K562 (cell line): ENCODE results near the gene HIPK2. TPM values are rescaled to one million over a fixed set of nuclear protein-coding genes. Genes with fewer than 3 reads are reported as not detected.

Experiments
- BDP1 ChIP-seq: IDR thresholded peaks from 3 replicates; pipeline ENCODE4 v1.6.1; 2011; ENCODE audit not compliant: insufficient read length, insufficient read depth
- CBFA2T3 ChIP-seq: fragments of 450-650 bp; IDR thresholded peaks from 2 replicates; pipeline ENCODE4 v1.6.1; 2017
- CHCHD3 ChIP-seq: fragments of 250-450 bp; sonication (Bioruptor Pico); IDR thresholded peaks from 2 replicates; pipeline ENCODE4 v2.1.2; 2022; ENCODE audit warnings: mild to moderate bottlenecking
- FOXO4 ChIP-seq: fragments of 450-650 bp; formaldehyde crosslinking; IDR thresholded peaks from 2 replicates; pipeline ENCODE4 v1.4.0; 2020; ENCODE audit warnings: mild to moderate bottlenecking, moderate library complexity
- IFI16 ChIP-seq: fragments of 250-450 bp; sonication (Bioruptor Pico); IDR thresholded peaks from 2 replicates; pipeline ENCODE4 v2.1.2; 2022; ENCODE audit warnings: mild to moderate bottlenecking, inconsistent platforms
- MYBL2 ChIP-seq, 2 experiments: fragments of 450-650 bp in 1 of 2; sonication (generic) in 1 of 2; formaldehyde crosslinking in 1 of 2; IDR thresholded peaks; 2 replicates each; pipeline versions ENCODE4 v1.6.1 to v1.8.1; 2017 to 2022; ENCODE audit warnings: borderline replicate concordance in 1 of 2, inconsistent platforms in 1 of 2, low read depth in 1 of 2, mild to moderate bottlenecking in 1 of 2, missing genetic modification reagents in 1 of 2, moderate library complexity in 1 of 2
- POLR2B ChIP-seq: fragments of 450-650 bp; IDR thresholded peaks from 2 replicates; pipeline ENCODE4 v1.6.1; 2018; ENCODE audit warnings: low read depth; ENCODE audit not compliant: partially characterized antibody
- RBM15 ChIP-seq: fragments of 200-400 bp; formaldehyde crosslinking; IDR thresholded peaks from 2 replicates; pipeline ENCODE4 v1.6.1; 2018; ENCODE audit warnings: mild to moderate bottlenecking, low read length, moderate library complexity; ENCODE audit not compliant: insufficient read depth
- ZNF133 ChIP-seq: fragments of 250-450 bp; sonication (Bioruptor Pico); IDR thresholded peaks from 2 replicates; pipeline ENCODE4 v1.4.0; 2020; ENCODE audit warnings: mild to moderate bottlenecking
- polyA plus RNA-seq, 8 experiments: library from polyadenylated mRNA; depleted of rRNA in 4 of 8; stranded (reverse) in 5 of 8; unstranded in 3 of 8; fragments of >200 nt; fragmentation: Nextera tagmentation in 2 of 8; fragmentation: Illumina TruSeq in 1 of 8; extraction: Ambion mirVana in 2 of 8; extraction: Trizol in 1 of 8; gene quantifications; 2 replicates each; pipeline versions ENCODE4 v1.2.1 to v1.2.3, GENCODE V29; 2011 to 2014; ENCODE audit warnings: inconsistent platforms in 1 of 8, missing spikeins in 1 of 8
- total RNA-seq, 7 experiments: library from RNA; depleted of rRNA in 6 of 7; stranded (reverse); fragments of >200 nt in 6 of 7; fragmentation: Illumina TruSeq in 2 of 7; extraction: Trizol in 2 of 7; gene quantifications; 2 replicates each; pipeline versions ENCODE4 v1.2.1 to v1.2.3, GENCODE V29; 2011 to 2021; ENCODE audit warnings: low replicate concordance in 1 of 7
- TF ChIP-seq, protein P1 (sequence below): fragments of 450-650 bp; IDR thresholded peaks from 2 replicates; pipeline ENCODE4 v1.6.1; 2016; ENCODE audit warnings: borderline replicate concordance
- TF ChIP-seq, protein P2 (sequence below): fragments of 250-450 bp; sonication (Bioruptor Pico); IDR thresholded peaks from 2 replicates; pipeline ENCODE4 v1.5.0; 2021; ENCODE audit warnings: mild to moderate bottlenecking, borderline replicate concordance
- TF ChIP-seq, protein P3 (sequence below): fragments of 200-800 bp; sonication (Bioruptor generic); IDR thresholded peaks from 2 replicates; pipeline ENCODE4 v1.6.1; 2016; ENCODE audit warnings: missing genetic modification characterization, missing compliant biosample characterization
- TF ChIP-seq, protein P4 (sequence below): fragments of 200-800 bp; sonication (Bioruptor generic); IDR thresholded peaks from 2 replicates; pipeline ENCODE4 v1.6.1; 2017; ENCODE audit warnings: missing genetic modification characterization, missing compliant biosample characterization
- TF ChIP-seq, protein P5 (sequence below): fragments of 450-650 bp; conservative IDR thresholded peaks from 2 replicates; pipeline ENCODE4 v1.6.1; 2016; ENCODE audit warnings: missing genetic modification characterization, low read depth, mild to moderate bottlenecking, missing compliant biosample characterization, moderate library complexity

The HIPK2 gene
- total and polyA plus RNA-seq, 9 of the 15 experiments (the other 6 are each of a cell fraction or from before 2014, with no cell fraction given), result 0.69 to 19.8 (median 5.1) TPM

GRCh38 chr7:139817249-139817648 is 39.5 kb upstream of the HIPK2 start (continued):
- TF ChIP-seq, protein P1, sequence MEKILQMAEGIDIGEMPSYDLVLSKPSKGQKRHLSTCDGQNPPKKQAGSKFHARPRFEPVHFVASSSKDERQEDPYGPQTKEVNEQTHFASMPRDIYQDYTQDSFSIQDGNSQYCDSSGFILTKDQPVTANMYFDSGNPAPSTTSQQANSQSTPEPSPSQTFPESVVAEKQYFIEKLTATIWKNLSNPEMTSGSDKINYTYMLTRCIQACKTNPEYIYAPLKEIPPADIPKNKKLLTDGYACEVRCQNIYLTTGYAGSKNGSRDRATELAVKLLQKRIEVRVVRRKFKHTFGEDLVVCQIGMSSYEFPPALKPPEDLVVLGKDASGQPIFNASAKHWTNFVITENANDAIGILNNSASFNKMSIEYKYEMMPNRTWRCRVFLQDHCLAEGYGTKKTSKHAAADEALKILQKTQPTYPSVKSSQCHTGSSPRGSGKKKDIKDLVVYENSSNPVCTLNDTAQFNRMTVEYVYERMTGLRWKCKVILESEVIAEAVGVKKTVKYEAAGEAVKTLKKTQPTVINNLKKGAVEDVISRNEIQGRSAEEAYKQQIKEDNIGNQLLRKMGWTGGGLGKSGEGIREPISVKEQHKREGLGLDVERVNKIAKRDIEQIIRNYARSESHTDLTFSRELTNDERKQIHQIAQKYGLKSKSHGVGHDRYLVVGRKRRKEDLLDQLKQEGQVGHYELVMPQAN, result no peak
- TF ChIP-seq BDP1 (no peak), POLR2B (no peak), CBFA2T3 (peak; percentile 78), RBM15 (no peak), IFI16 (CRISPR knock-in tag) (no peak), MYBL2 (IDR thresholded peaks at IDR 0.05; ENCODE audit: low read depth) (no peak), MYBL2 (CRISPR knock-in tag; IDR thresholded peaks at IDR 0.05; ENCODE audit: borderline replicate concordance) (no peak), CHCHD3 (CRISPR knock-in tag) (no peak), ZNF133 (CRISPR knock-in tag) (no peak), FOXO4 (CRISPR knock-in tag) (no peak)
- TF ChIP-seq, protein P2, sequence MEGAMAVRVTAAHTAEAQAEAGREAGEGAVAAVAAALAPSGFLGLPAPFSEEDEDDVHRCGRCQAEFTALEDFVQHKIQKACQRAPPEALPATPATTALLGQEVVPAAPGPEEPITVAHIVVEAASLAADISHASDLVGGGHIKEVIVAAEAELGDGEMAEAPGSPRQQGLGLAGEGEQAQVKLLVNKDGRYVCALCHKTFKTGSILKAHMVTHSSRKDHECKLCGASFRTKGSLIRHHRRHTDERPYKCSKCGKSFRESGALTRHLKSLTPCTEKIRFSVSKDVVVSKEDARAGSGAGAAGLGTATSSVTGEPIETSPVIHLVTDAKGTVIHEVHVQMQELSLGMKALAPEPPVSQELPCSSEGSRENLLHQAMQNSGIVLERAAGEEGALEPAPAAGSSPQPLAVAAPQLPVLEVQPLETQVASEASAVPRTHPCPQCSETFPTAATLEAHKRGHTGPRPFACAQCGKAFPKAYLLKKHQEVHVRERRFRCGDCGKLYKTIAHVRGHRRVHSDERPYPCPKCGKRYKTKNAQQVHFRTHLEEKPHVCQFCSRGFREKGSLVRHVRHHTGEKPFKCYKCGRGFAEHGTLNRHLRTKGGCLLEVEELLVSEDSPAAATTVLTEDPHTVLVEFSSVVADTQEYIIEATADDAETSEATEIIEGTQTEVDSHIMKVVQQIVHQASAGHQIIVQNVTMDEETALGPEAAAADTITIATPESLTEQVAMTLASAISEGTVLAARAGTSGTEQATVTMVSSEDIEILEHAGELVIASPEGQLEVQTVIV (CRISPR knock-in tag), result no peak
- TF ChIP-seq, protein P3, sequence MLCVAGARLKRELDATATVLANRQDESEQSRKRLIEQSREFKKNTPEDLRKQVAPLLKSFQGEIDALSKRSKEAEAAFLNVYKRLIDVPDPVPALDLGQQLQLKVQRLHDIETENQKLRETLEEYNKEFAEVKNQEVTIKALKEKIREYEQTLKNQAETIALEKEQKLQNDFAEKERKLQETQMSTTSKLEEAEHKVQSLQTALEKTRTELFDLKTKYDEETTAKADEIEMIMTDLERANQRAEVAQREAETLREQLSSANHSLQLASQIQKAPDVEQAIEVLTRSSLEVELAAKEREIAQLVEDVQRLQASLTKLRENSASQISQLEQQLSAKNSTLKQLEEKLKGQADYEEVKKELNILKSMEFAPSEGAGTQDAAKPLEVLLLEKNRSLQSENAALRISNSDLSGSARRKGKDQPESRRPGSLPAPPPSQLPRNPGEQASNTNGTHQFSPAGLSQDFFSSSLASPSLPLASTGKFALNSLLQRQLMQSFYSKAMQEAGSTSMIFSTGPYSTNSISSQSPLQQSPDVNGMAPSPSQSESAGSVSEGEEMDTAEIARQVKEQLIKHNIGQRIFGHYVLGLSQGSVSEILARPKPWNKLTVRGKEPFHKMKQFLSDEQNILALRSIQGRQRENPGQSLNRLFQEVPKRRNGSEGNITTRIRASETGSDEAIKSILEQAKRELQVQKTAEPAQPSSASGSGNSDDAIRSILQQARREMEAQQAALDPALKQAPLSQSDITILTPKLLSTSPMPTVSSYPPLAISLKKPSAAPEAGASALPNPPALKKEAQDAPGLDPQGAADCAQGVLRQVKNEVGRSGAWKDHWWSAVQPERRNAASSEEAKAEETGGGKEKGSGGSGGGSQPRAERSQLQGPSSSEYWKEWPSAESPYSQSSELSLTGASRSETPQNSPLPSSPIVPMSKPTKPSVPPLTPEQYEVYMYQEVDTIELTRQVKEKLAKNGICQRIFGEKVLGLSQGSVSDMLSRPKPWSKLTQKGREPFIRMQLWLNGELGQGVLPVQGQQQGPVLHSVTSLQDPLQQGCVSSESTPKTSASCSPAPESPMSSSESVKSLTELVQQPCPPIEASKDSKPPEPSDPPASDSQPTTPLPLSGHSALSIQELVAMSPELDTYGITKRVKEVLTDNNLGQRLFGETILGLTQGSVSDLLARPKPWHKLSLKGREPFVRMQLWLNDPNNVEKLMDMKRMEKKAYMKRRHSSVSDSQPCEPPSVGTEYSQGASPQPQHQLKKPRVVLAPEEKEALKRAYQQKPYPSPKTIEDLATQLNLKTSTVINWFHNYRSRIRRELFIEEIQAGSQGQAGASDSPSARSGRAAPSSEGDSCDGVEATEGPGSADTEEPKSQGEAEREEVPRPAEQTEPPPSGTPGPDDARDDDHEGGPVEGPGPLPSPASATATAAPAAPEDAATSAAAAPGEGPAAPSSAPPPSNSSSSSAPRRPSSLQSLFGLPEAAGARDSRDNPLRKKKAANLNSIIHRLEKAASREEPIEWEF, result no peak
- TF ChIP-seq, protein P4, sequence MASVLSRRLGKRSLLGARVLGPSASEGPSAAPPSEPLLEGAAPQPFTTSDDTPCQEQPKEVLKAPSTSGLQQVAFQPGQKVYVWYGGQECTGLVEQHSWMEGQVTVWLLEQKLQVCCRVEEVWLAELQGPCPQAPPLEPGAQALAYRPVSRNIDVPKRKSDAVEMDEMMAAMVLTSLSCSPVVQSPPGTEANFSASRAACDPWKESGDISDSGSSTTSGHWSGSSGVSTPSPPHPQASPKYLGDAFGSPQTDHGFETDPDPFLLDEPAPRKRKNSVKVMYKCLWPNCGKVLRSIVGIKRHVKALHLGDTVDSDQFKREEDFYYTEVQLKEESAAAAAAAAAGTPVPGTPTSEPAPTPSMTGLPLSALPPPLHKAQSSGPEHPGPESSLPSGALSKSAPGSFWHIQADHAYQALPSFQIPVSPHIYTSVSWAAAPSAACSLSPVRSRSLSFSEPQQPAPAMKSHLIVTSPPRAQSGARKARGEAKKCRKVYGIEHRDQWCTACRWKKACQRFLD (CRISPR knock-in tag), result no peak
- TF ChIP-seq, protein P5, sequence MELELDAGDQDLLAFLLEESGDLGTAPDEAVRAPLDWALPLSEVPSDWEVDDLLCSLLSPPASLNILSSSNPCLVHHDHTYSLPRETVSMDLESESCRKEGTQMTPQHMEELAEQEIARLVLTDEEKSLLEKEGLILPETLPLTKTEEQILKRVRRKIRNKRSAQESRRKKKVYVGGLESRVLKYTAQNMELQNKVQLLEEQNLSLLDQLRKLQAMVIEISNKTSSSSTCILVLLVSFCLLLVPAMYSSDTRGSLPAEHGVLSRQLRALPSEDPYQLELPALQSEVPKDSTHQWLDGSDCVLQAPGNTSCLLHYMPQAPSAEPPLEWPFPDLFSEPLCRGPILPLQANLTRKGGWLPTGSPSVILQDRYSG (tag), result no peak
